Activated naive CD4-positive, alpha-beta T cell treated with anti-CD3 and anti-CD28 coated beads, Interleukin-2, amount 50 U/mL, for 16 hours (primary cell): ENCODE measurements around the gene PLPPR3.
"Not testable (repeated sequence)": the region's sequence is repeated elsewhere in the genome, so short reads cannot be mapped to it uniquely, and the experiment has no call there.

Experiments used
- DNase-seq: peaks from one replicate; pipeline ENCODE4 v3.0.0-alpha.2; 2020

Gene PLPPR3

GRCh38 chr19:825897-826644 lies 4.3 kb upstream of the PLPPR3 start:
- no peak for DNase-seq

GRCh38 chr19:824885-825284 lies 3.1 kb upstream of the PLPPR3 start:
- DNase-seq: no peak

DNA sequence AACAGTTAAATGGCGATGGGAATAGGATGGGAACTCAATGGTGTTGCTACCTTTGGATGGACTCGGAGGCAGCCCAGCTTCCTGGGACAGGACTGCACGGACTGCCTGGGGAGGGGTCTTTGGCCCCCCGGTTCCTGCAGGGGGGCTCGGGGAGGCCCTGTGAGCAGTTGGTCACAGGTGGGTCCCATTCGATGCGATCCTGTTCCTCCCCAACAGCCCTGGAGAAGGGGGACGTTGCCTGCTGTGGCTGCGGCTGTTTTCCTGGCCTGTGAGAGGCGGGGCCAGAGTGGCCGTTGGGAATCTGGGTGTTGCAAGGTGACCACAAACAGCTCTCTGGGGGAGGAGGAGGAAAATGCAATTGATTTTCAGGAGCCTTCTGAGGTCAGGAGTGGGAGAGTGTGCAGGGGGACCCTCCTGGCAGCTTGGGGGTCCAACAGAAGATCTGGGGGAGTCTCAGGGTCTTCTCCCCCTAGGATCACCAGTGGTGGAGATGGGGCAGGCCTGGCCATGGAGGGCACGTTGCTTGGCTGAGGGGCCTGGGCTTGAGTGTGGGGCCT lies 1.9 kb upstream of the PLPPR3 start:
- DNase-seq: no peak

GRCh38 chr19:821231-821824 lies 427 bp downstream of the PLPPR3 start:
- no peak for DNase-seq

DNA sequence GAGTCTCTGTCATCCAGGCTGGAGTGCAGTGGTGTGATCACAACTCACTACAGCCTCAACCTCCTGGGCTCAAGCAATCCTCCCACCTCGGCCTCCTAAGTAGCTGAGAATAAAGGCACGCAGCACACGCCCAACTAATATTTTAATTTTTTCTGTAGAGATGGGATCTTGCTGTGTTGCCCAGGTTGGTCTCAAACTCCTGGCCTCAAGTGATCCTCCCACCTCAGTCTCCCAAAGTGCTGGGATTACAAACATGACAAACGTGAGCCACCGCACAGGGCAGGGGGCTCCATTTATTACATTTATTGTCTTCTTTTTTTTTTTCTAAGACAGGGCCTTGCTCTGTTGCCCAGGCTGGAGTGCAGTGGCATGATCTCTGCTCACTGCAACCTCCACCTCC lies 1.5 kb downstream of the PLPPR3 start:
- DNase-seq: not testable (repeated sequence)

- DNase-seq: no peak
Measured at GRCh38 chr19:816500-816857, 5.3 kb downstream of the PLPPR3 start.

- DNase-seq: no peak
Measured at GRCh38 chr19:815775-816499, 5.8 kb downstream of the PLPPR3 start.

DNA sequence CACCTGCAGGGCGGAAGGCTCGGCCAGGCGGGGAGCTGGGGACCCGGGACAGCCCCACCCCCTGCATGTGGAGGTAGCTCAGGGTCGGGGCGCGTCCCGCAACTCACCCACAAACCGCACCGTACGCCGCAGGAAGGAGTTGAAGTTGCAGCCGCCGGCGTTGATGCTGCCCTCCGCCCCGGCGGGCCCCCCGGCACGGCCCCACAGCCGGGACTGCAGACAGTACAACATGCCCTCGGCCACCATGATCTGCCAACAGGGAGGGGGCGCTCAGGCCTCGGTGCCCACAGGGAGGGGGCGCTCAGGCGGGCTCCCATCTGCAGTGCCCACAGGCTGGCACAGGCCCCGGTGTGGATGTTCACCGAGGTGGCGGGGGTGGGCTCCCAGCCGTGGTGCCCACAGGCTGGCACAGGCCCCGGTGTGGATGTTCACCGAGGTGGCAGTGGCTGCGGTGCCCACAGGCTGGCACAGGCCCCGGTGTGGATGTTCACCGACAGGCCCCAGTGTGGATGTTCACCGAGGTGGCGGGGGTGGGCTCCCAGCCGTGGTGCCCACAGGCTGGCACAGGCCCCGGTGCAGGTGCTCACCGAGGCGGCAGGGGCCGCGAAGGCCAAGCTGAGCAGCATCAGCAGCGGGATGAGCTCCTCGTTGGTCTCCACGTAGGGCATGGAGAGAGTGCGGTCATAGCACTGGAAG lies 6.5 kb downstream of the PLPPR3 start:
- DNase-seq: no peak

- DNase-seq: no peak
Measured at GRCh38 chr19:814152-815078, 7.3 kb downstream of the PLPPR3 start.

DNA sequence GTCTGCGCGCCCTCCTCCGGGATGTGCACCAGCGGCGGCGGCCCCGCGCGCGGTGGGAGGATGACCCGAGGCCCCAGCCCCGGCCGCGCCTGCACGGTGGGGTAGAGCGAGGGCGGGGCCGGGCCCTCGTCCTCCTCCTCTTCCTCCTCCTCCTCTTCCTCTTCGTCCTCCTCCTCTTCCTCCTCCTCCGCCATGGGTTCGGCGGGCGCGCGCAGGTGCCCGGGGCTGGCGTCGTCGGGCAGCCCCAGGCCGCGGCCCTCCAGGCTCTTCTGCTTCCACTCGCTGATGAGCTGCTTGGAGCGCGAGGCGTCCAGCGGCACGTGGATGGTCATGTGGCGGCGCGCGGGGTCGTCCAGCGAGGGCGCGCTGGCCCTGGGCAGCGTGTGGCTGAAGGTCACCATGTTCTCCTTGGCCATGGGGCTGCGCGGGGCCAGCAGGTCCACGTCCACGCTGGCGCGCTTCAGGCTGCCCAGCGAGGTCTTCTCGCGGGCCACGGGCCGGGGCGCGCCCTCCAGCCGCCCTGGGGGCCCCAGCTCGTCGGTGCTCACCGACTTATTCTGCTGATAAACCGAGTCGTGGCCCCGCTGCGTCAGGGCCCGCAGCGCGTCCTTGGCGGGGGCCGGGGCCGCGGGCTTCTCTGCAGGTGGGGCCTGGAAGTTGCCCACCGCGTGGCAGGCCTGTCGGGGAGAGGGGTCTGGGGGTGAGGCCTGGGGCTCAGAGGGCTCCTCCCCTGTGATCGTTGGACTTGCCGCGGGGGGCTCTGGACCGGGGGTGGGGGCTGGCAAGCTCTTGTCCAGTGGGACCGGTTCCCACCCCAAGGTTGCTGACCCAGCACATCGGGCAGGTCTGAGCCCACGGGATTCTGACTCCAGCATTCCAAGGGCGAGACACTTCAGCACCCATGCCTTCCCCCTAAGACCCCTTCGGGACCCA lies 8.3 kb downstream of the PLPPR3 start:
- DNase-seq: no peak

- DNase-seq: no peak
Measured at GRCh38 chr19:812747-813218, 9.0 kb downstream of the PLPPR3 start.

- DNase-seq: no peak
Measured at GRCh38 chr19:812049-812746, 9.6 kb downstream of the PLPPR3 start.

GRCh38 chr19:811506-812048 lies 10.2 kb downstream of the PLPPR3 start:
- no peak for DNase-seq

DNA sequence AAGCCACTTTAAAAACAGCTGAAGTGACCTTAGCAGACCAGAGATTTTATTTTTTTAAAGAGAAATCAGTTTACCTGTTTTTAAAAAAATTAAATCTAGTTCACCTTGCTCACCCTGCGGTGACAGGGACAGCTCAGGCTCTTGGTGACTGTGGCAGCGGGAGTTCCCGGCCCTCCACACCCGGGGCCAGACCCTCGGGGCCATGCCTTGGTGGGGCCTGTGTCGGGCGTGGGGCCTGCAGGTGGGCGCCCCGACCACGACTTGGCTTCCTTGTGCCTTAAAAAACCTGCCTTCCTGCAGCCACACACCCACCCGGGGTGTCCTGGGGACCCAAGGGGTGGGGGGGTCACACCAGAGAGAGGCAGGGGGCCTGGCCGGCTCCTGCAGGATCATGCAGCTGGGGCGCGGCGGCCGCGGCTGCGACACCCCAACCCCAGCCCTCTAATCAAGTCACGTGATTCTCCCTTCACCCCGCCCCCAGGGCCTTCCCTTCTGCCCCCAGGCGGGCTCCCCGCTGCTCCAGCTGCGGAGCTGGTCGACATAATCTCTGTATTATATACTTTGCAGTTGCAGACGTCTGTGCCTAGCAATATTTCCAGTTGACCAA lies 10.8 kb downstream of the PLPPR3 start:
- DNase-seq: no peak

DNA sequence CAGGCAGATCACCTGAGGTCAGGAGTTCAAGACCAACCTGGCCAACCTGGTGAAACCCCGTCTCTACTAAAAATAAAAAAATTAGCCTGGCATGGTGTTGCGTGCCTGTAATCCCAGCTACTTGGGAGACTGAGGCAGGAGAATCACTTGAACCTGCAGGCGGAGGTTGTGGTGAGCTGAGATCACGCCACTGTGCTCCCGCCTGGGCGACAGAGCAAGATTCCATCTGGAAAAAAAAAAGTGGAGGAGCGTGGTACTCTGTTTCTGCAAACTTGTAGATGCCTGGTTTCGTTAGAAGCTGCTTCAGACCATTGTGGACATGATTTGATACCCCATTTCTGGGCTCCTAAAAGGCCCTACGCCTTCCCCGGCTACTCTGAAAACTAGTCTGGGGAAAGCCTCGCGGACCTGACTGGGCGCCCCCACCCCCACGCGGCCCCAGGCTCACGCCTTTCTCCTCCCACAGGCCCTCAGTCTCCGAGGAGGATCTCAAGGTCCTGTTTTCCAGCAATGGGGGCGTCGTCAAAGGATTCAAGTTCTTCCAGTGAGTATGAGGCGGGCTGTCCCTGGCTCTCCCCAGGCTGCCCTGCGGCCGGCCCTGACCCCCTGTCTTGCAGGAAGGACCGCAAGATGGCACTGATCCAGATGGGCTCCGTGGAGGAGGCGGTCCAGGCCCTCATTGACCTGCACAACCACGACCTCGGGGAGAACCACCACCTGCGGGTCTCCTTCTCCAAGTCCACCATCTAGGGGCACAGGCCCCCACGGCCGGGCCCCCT lies 11.5 kb downstream of the PLPPR3 start:
- DNase-seq: no peak

DNA sequence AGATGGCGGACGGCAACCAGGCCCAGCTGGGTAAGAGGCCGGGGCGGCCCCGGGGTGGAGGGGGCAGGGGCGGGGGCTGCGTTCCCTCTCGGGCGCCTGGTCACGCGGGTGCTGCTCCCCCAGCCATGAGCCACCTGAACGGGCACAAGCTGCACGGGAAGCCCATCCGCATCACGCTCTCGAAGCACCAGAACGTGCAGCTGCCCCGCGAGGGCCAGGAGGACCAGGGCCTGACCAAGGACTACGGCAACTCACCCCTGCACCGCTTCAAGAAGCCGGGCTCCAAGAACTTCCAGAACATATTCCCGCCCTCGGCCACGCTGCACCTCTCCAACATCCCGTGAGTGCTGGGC lies 13.4 kb downstream of the PLPPR3 start:
- DNase-seq: no peak

- DNase-seq: no peak
Measured at GRCh38 chr19:807627-808422, 13.9 kb downstream of the PLPPR3 start.
